HL-60 (cell line): ENCODE data around the gene PRKG2.

ENCODE experiments used
- GABPA ChIP-seq: IDR thresholded peaks from 2 replicates; pipeline ENCODE4 v1.6.1; 2012; ENCODE audit warnings: low read depth
- POLR2AphosphoS5 ChIP-seq: IDR thresholded peaks from 2 replicates; pipeline ENCODE4 v1.6.1; 2012; ENCODE audit warnings: low read depth
- SPI1 ChIP-seq: IDR thresholded peaks from 2 replicates; pipeline ENCODE4 v1.6.1; 2012; ENCODE audit warnings: low read depth, mild to moderate bottlenecking, borderline replicate concordance
- TF ChIP-seq, protein P1 (sequence below): IDR thresholded peaks from 2 replicates; pipeline ENCODE4 v1.6.1; 2012; ENCODE audit warnings: low read depth; ENCODE audit not compliant: insufficient replicate concordance
- TF ChIP-seq, protein P2 (sequence below): IDR thresholded peaks from one replicate; pipeline ENCODE4 v1.5.1; 2011; ENCODE audit warnings: low read length, control low read depth, inconsistent platforms; ENCODE audit not compliant: insufficient read depth

GRCh38 chr4:81135501-81135900 is 79.5 kb downstream of the PRKG2 start:
- TF ChIP-seq, protein P1, sequence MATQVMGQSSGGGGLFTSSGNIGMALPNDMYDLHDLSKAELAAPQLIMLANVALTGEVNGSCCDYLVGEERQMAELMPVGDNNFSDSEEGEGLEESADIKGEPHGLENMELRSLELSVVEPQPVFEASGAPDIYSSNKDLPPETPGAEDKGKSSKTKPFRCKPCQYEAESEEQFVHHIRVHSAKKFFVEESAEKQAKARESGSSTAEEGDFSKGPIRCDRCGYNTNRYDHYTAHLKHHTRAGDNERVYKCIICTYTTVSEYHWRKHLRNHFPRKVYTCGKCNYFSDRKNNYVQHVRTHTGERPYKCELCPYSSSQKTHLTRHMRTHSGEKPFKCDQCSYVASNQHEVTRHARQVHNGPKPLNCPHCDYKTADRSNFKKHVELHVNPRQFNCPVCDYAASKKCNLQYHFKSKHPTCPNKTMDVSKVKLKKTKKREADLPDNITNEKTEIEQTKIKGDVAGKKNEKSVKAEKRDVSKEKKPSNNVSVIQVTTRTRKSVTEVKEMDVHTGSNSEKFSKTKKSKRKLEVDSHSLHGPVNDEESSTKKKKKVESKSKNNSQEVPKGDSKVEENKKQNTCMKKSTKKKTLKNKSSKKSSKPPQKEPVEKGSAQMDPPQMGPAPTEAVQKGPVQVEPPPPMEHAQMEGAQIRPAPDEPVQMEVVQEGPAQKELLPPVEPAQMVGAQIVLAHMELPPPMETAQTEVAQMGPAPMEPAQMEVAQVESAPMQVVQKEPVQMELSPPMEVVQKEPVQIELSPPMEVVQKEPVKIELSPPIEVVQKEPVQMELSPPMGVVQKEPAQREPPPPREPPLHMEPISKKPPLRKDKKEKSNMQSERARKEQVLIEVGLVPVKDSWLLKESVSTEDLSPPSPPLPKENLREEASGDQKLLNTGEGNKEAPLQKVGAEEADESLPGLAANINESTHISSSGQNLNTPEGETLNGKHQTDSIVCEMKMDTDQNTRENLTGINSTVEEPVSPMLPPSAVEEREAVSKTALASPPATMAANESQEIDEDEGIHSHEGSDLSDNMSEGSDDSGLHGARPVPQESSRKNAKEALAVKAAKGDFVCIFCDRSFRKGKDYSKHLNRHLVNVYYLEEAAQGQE: no peak
- TF ChIP-seq GABPA: no peak
- TF ChIP-seq, protein P2, sequence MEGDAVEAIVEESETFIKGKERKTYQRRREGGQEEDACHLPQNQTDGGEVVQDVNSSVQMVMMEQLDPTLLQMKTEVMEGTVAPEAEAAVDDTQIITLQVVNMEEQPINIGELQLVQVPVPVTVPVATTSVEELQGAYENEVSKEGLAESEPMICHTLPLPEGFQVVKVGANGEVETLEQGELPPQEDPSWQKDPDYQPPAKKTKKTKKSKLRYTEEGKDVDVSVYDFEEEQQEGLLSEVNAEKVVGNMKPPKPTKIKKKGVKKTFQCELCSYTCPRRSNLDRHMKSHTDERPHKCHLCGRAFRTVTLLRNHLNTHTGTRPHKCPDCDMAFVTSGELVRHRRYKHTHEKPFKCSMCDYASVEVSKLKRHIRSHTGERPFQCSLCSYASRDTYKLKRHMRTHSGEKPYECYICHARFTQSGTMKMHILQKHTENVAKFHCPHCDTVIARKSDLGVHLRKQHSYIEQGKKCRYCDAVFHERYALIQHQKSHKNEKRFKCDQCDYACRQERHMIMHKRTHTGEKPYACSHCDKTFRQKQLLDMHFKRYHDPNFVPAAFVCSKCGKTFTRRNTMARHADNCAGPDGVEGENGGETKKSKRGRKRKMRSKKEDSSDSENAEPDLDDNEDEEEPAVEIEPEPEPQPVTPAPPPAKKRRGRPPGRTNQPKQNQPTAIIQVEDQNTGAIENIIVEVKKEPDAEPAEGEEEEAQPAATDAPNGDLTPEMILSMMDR: no peak
- no peak for TF ChIP-seq POLR2AphosphoS5
- no peak for TF ChIP-seq SPI1
